Activated naive CD4-positive, alpha-beta T cell treated with anti-CD3 and anti-CD28 coated beads, Interleukin-2, amount 50 U/mL, for 16 hours (primary cell): Measurements from ENCODE around the gene CARD14.

Experiments
- DNase-seq: peaks from one replicate; pipeline ENCODE4 v3.0.0-alpha.2; 2020

CARD14 gene

DNA sequence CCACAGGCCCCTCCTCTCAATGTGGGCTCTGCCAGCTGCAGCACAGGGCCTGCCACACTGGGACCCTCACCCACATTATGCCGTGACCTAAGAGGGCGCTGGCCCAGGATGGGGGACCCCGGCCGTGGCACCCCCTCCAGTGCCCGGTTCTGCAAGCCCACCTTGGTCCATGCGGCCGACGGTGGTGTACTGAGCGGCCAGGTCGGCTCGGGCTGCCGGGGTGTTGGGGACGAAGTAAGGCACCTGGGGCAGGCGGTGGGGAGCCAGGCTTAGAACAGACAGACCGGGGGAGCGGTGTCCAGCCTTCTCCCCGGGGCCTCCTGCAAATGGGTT, 43.8 kb downstream of the CARD14 start:
- no peak for DNase-seq

DNA sequence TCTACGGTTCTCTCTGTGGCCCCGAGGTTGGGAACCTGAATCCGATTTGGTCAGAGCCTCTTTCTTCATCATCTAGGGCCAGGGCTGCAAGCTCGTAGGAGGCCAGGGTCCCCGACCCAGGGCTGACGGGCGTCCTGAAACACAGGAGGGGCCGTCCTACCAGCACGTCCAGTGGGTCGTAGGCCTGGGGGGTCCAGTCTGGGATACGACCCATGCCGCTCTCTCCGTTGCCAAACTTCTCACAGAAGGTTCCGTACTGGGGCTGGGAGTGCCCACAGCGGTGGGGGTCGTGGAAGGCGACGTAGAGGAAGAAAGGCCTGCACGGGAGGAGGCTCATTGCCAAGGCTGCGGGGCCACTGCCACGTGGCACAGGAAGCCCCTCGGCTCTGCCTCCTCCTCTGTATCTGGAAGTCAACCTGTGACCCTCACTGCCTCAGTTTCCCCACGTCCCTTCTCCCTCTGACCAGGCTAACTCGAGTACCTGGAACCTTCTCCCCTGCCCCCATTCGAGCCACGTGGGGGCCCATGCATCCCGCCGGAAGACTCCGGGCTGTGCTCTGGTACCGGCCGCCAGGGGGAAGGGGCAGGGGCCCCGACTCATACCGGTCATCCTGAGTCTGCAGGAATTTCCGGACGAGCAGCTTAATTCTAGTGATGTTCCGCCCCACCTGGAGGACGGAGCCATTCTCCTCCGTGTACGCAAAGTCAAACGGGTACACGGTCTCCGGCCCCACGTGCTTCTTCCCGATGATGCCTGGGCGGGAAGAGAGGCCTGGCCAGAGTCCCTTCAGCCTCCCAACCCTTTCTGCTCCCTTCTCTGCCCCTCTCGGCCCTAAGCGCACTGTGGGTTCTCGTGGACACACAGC, 44.4 kb downstream of the CARD14 start:
- no peak for DNase-seq

DNA sequence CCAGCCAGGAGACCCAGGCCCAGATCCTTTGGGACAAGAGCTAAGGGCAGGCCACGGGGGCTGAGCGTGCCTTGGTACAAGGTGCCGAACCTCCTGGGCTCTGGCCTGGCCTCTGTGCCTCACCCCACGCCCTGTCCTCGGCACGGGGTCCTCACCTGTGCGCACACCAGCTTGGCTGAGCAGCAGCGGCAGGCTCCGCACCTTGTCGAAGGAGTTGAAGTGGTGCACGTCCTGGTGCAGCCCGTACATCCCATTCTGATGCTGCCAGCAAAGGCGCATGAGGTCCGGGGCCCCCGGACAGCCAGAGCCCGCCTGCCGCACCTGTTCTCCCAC, 45.0 kb downstream of the CARD14 start:
- no peak for DNase-seq

DNA sequence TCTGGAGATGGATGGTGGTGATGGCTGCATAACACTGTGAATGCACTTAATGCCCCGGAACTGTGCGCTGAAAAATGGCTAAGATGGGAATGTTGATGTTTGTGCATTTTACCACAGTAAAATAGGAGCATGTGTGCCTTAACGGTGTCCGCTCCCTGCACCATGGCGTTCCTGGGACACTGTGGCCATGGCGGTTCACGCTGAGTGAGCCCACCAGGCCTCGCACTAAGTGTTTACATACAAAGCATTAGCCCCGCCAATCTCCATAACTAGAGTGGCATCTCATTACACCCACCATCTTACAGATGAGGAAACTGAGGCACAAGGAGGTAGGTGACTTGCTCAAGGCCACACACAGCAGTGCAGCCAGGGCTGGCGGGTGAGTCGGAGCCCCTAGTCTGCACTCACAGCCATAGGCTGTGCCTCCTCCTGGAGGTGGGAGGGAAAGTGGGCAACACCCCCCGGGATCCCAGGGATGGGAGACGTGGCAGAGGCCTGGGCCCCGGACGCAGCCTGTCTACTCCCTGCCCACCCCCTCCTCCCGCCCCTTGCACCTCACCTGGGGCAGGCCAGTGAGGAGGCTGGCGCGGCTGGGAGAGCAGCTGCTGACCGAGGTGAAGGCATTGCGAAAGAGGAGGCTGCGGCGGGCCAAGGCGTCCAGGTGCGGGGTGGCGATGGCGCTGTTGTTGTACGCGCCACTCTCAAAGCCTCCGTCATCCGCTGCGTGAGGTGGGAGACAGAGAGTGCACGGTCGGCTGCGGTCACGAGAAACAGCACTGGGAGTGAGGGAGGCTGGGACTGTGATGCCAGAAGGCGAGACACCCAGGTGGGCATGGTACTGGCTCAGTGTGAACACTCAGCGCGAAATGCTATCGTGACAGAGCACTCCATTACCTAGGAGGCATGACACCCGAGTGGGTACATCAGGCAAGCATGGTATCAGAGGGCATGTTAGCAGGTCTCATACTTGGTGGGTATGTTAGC, 46.9 kb downstream of the CARD14 start:
- no peak for DNase-seq

DNA sequence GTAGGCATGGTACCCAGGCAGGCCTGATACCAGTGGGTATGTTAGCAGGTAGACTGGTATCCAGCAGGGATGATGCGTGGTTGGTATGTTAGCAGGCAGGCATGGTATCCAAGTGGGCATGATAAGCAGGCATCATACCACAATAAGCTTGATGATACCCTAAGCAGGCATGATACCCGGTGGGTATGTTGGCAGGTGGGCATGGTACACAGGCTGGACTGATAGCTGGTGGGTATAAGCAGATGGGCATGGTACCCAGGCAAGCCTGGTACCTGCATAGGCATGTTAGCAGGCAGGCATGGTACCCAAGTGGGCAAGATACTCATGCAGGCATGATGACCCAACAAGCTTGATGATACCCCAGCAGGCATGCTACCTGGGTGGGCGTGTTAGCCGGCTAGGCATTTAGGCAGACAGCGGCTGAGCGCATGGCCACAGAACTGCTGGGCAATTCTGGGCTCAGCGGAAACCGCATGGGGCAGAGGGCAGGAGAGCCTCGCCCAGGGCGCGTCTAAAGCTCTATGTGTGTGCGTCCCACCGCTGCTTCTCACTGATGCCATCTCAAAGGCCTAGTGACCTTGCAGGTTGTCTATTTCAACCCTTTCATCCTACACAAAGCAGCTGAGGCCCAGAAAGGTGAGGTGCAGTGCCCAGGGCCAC, 48.0 kb downstream of the CARD14 start:
- DNase-seq = no peak

DNA sequence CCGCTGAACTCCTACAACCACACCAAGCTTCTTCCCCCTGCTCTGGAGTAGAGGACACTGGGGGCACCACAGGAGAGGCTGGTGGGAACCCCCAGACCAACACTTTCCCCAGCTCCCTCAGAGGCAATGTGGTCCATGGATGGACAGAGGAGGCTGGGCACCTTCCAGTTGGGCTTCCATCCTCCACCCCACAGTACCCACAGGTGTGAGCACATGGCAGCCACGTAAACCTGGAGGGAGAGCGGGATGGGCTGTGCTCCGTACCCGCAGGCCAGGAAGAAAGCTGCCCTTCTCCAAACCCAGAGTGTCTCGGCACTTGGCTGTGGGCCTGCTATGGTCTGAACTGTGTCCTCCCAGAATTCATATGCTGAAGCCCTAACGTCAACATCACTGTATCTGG, 48.6 kb downstream of the CARD14 start:
- no peak for DNase-seq

DNA sequence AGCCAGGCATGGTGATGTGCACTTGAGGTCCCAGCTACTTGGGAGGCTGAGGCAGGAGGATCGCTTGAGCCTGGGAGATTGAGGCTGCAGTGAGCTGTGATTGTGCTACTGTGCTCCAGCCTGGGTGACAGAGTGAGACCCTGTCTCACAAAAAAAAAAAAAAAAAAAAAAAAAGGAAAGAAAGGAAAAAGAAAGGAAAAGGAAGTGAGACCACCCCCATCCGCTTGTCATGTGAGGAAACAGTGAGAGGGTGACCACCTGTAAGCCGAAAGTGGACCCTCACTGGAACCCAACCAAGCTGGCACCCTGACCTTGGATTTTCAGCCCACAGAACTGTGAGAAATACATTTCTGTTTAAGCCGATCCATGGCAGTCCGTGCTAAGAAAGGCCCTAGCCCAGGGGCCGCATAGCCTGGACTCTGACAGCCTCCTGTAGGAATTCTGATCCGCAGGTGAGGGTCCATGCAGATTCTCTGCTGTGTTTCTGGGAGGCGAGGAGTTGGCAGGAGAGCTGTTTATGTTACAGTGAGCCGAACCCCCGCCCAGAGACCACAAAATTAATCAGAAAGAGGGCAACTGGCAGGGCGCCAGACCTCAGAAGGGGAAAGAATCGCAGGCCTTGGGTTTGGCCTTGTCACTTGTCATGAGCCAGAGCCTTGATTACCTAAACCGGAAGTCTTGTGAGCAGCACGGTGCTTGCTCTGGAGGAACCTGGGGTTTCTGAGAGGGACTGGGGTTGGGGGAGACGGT, 49.4 kb downstream of the CARD14 start:
- DNase-seq = peak; percentile 90

DNA sequence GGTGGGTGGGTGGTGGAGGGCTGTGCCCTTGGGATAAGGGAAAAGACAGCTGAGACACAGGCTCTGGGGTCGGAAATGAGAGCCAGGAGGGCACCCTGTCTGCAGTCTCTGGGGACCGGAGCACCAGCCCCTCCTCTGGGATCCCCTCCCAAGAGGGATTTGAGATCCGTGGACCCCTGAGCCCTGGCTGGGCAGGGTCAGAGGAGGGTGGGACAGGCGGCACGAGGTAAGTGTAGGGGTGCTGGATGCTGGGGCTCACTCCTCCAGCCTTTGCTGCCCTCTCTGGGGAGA, 49.9 kb downstream of the CARD14 start:
- no peak for DNase-seq

DNA sequence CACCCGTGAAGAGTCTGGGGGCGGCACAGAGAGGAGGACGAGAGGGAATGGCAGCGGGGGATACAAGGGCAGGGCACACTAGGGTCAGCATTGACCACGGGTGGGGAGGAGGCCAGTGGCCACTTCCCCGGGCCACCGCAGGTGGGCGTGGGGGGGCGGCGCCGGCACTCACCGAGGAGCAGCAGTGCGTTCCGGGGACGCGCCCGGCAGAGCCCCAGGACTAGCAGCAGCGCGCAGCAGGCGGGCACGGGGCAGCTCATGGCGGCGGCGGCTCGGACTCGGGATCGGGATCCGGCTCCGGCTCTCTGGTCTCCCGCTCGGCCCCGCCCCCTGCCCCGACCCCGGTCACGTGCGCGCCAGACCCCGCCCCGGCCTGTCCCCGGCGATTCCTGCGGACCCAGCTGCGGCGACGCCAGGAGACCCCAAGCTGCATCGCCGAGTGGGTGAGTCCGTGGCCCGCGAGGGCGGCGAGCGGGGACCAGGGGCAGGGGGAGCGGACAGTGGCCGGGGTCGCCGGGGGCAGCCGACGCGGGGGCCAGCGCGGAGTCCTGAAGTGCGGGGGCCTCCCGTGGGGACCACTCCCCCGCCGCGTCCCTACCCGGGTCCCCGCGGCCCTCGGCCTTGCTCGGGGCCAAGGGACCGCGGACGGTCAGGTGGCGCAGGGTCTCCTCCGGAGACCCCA, 50.4 kb downstream of the CARD14 start, which contains the start of the genes SGSH and SLC26A11:
Gene SGSH, minus strand, starts transcription at position 280 of the 682 bp plus-strand sequence. Its CDS starts 20 bp downstream, at position 260.
Gene SLC26A11, plus strand, starts transcription at position 374 of the 682 bp plus-strand sequence. CDS start 1,134 bp downstream, outside the sequence.
- DNase-seq = peak; percentile 61

DNA sequence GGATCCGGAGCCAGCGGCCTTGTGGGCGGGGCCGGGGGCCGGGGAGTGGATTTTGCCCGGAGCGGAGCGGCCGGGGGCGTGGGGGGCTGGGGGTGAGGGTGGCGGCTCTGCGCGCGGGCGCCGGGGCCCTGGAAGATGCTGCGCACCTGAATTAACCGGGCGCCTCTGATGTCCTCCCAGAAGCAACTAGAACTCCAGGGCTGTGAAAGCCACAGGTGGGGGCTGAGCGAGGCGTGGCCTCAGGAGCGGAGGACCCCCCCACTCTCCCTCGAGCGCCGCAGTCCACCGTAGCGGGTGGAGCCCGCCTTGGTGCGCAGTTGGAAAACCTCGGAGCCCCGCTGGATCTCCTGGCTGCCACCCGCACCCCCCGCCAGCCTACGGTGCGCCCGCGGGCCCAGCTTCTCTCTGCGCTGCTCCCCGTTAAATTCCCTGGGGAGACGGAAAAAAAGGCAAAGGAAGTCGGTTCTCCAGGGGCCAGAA, 50.9 kb downstream of the CARD14 start:
- DNase-seq = peak; percentile 31

DNA sequence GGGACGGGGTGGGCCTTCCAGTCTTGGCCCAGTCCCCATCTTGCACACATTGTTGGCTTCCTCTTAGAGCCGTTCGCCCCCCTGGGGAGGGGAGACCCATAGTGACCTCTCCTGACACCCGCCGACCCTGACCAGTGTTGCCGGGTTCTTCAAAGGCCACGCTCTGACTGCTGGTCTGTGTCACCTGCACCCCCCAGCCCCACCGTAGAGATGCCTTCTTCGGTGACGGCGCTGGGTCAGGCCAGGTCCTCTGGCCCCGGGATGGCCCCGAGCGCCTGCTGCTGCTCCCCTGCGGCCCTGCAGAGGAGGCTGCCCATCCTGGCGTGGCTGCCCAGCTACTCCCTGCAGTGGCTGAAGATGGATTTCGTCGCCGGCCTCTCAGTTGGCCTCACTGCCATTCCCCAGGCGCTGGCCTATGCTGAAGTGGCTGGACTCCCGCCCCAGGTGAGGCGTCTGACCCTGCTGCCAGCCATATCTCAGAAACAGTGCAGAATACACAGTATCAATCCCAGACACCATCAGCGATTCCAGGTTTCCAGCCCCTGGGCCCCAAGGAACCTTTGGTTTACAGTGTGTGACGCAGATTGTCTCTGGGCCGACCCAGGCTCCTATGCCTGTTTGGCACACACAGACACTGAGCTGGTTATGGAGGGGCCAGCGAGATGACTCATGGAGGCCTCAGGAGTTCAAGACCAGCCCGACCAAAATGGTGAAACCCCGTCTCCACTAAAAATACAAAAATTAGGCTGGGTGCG, 51.7 kb downstream of the CARD14 start:
- no peak for DNase-seq

DNA sequence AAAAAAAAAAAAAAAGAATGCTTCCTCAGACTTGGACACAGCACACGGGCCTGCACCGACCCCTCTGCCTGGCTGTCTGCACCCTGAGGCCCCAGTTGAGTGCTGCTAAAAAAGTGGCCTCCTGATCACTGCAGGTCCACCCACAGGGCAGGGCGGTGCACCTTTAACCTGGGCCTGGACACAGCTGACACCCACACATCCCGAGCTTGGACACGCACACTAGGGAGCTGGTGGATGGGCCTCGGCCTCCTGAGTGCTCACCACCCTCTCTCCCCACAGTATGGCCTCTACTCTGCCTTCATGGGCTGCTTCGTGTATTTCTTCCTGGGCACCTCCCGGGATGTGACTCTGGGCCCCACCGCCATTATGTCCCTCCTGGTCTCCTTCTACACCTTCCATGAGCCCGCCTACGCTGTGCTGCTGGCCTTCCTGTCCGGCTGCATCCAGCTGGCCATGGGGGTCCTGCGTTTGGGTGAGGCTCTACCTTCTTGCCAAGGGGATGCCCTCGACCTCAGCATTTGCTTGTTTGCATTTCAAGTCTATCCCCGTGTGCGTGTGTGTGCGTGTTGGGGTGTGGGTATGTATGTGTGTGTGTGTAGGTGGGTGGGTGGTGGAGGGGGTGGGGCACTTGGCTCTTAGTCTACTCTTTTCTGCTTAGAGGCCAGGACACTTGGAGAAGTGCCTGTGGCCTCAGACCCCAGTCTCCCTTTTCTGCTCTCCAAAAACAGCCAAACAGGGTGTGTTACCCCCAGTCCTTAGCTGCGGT, 52.7 kb downstream of the CARD14 start:
- DNase-seq = no peak

DNA sequence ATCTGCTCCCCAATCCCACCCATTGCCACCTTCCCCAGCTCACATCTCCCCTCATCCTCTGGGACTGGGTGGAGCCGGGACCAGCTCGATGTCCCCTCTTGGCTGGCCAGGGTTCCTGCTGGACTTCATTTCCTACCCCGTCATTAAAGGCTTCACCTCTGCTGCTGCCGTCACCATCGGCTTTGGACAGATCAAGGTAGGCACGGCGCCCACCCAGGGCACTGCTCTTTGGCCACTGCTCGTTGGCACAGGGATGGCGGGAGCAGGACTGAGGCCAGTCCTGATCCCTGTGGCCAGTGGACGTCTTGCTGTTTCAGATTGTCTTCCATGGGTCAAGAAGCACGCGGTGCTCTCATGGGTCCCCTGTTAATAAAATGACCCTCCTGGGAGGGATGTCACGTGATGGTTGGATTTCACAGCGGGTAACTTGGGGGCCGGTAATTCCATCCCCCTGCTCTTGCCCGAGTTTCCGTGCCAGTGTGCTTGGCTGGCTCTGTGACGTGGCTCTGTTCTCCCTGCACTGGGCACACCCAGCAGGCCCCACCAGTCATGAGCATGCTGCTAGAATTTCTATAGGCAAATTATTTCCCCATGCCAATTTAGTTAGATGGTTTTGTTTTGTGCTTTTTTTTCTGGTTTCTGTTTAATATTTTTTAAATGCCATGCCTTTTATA, 53.4 kb downstream of the CARD14 start:
- DNase-seq = no peak

DNA sequence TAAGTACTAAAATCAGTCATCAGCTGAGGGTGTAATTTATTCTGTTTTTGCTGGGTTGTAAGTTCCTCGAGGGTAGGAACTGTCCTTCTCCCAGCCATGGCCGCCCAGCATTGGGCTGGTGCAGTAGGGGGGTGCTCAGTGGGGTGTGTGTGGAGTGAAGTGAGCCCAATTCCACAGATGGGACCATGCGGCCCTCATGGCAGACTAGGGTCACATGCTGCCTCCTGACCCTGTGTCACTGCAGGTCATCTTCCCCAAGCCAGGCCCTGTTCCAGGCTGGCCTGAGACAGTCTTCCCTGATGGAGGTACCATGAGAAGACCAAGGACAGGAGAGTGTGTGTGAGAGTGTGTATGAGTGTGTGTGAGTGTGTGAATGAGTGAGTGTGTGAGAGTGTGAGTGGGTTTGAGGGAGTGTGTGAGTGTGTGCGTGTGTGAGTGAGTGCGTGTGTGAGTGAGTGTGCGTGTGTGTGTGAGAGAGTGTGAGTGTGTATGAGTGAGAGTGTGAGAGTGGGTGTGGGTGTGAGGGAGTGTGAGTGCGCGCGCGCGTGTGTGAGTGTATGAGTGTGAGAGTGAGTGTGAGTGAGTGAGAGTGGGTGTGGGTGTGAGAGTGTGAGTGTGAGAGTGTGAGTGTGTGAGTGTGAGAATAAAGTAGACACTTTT, 54.1 kb downstream of the CARD14 start:
- DNase-seq = no peak

DNA sequence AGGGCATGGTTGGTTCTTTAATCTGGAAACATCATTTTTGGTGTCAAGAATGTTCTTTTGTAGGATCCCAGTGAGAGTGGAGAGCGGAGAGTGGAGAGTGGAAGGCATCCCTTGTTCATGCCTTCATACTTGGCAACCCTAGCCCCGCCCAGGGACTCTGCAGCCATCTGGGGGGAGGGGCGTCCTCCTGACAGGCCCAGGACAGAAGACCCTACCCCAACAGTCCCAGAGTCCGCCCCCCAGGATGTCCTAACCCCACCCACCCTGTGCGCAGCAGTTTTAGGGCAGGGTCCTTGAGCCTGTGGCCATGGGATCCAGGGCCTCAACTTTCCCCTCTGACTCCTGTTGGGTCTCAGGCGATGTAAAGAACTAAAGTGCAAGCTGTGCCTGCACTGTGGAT, 54.9 kb downstream of the CARD14 start:
- no peak for DNase-seq

DNA sequence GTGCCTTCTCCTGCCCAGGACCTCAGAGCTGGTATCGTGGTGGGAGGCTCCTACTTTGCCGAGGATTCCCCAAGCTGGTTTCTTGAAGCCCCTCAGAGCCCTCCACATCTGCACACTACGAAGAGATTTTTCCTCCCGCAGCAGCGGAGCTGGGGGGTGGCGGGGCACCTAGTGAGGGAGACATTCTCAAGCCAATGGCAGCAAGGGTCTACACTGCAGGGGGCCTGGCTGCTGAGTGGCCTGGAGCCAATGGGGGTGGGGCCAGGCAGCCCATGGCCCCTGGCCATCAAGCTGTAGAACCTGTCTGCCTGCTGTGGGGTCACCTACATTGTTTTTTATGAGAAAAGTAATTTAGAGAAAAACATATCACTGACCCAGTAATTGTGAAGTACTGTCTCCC, 55.4 kb downstream of the CARD14 start:
- no peak for DNase-seq

DNA sequence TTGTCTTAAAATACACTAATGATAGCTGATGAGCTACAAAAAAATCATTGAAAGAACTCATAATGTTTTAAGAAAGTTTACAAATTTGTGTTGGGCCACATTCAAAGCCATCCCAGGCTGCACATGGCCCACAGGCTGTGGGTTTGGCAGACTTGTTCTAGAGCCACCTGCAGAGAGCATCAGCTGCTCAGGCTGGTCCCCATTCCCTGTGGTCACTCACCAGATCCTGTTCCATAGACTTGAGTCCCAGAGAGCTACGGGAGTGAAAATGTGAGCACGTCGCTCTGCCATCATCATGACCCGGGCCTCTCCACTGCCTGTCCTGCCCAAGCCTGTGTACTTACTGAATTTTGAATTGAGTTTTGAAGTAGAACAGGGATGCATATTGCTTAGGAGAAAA, 57.3 kb downstream of the CARD14 start:
- no peak for DNase-seq

DNA sequence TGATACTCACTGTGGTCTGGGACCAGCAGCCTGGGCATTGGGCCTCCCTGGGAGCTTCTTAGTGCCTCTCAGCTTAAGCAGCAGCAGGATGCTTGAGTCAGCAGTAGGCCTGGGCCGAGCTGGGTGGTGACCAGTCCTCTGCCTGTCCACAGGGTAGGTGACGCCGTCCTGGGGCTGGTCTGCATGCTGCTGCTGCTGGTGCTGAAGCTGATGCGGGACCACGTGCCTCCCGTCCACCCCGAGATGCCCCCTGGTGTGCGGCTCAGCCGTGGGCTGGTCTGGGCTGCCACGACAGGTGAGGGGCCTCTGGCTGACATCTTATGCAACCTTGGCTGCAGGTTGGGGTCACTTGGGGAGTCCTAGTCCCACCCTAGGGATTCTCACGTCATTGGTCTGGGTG, 57.8 kb downstream of the CARD14 start:
- no peak for DNase-seq

DNA sequence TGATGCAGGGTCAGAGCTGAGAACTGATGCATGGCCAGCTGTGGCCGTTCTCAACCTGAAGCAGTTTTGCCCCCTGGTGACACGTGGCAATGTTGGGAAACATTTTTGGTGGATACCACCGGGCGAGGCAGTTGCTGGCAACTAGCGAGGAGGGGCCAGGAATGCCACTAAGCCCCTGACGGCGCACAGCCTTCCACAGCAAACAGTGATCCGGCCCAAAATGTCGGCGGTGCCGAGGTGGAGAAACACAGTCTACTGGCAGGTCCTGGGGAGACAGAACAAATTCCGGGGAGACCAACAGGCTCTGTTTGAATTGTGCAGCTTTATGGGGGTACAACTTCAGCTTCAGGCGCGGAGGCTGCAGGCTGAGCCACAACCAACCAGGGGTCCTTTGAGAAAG, 58.6 kb downstream of the CARD14 start:
- DNase-seq = no peak
